ENCODE measurements around the gene PRRT1B. TPM values are rescaled to one million over a fixed set of nuclear protein-coding genes. Genes with fewer than 3 reads are reported as not detected.

Gene PRRT1B
- total RNA-seq, 4 donors from 2014 or later = not detected

GRCh38 chr9:131516930-131517329 is 28.4 kb upstream of the PRRT1B start:
- no peak for TF ChIP-seq CTCF (IDR thresholded peaks at IDR 0.05; ENCODE audit: low read depth)

GRCh38 chr9:131517761-131518190 is 27.5 kb upstream of the PRRT1B start:
- TF ChIP-seq CTCF (IDR thresholded peaks at IDR 0.05; ENCODE audit: low read depth) = no peak

- TF ChIP-seq CTCF (IDR thresholded peaks at IDR 0.05; ENCODE audit: low read depth) = no peak
Measured at GRCh38 chr9:131518553-131518952, 26.8 kb upstream of the PRRT1B start.

- no peak for TF ChIP-seq CTCF (IDR thresholded peaks at IDR 0.05; ENCODE audit: low read depth)
Measured at GRCh38 chr9:131520503-131520902, 24.8 kb upstream of the PRRT1B start.

- no peak for TF ChIP-seq CTCF (IDR thresholded peaks at IDR 0.05; ENCODE audit: low read depth)
Measured at GRCh38 chr9:131521203-131521602, 24.1 kb upstream of the PRRT1B start.

GRCh38 chr9:131521822-131522221 is 23.5 kb upstream of the PRRT1B start:
- no peak for TF ChIP-seq CTCF (IDR thresholded peaks at IDR 0.05; ENCODE audit: low read depth)

GRCh38 chr9:131522257-131523085 is 22.9 kb upstream of the PRRT1B start:
- TF ChIP-seq CTCF (IDR thresholded peaks at IDR 0.05; ENCODE audit: low read depth) = no peak

Data from subcutaneous adipose tissue (tissue), 4 donors.